SK-N-MC (cell line): Measurements from ENCODE around the gene TACC2.

Experiments
- EZH2 ChIP-seq: fragments of 200-600 bp; sonication (generic); IDR thresholded peaks from one replicate; pipeline ENCODE4 v1.6.1; 2017; ENCODE audit warnings: antibody characterized with exemption
- FOXP2 ChIP-seq: optimal IDR thresholded peaks from 2 replicates; pipeline ENCODE3; 2011; ENCODE audit warnings: mild to moderate bottlenecking, moderate library complexity; ENCODE audit not compliant: insufficient read depth; ENCODE audit errors: extremely low read length, control extremely low read depth
- POLR2AphosphoS5 ChIP-seq: IDR thresholded peaks from 2 replicates; pipeline ENCODE4 v1.6.1; 2012; ENCODE audit warnings: mild to moderate bottlenecking, low read depth, low read length, borderline replicate concordance

- TF ChIP-seq EZH2 (no peak), POLR2AphosphoS5 (no peak), FOXP2 (no peak)
These were observed 95.5 kb downstream of the TACC2 start for GRCh38 chr10:122084286-122085041.
